GM21619 (cell line): ENCODE data around the gene GFRA1.

Experiments used
- ATAC-seq: cut with Tn5 transposase; IDR thresholded peaks from one replicate; pipeline ENCODE4 v1.9.1; 2021; ENCODE audit not compliant: unreplicated experiment

Gene GFRA1

GRCh38 chr10:116245156-116245555 is 27.9 kb downstream of the GFRA1 start:
- no peak for ATAC-seq

- ATAC-seq, result no peak
Measured at GRCh38 chr10:116241642-116242410, 31.2 kb downstream of the GFRA1 start.

- ATAC-seq, result no peak
Measured at GRCh38 chr10:116241085-116241484, 31.9 kb downstream of the GFRA1 start.

GRCh38 chr10:116240157-116240950 is 32.7 kb downstream of the GFRA1 start:
- ATAC-seq, result no peak

- ATAC-seq, result no peak
Measured at GRCh38 chr10:116239229-116239628, 33.8 kb downstream of the GFRA1 start.

GRCh38 chr10:116237970-116238369 is 35.0 kb downstream of the GFRA1 start:
- ATAC-seq, result no peak

GRCh38 chr10:116237260-116237659 is 35.7 kb downstream of the GFRA1 start:
- ATAC-seq, result no peak

- no peak for ATAC-seq
Measured at GRCh38 chr10:116233230-116233629, 39.8 kb downstream of the GFRA1 start.

- ATAC-seq, result no peak
Measured at GRCh38 chr10:116232613-116233012, 40.4 kb downstream of the GFRA1 start.

- ATAC-seq, result no peak
Measured at GRCh38 chr10:116226766-116227165, 46.2 kb downstream of the GFRA1 start.

GRCh38 chr10:116226053-116226452 is 47.0 kb downstream of the GFRA1 start:
- no peak for ATAC-seq

GRCh38 chr10:116223289-116223688 is 49.7 kb downstream of the GFRA1 start:
- ATAC-seq, result no peak

- no peak for ATAC-seq
Measured at GRCh38 chr10:116221053-116221452, 52.0 kb downstream of the GFRA1 start.

- no peak for ATAC-seq
Measured at GRCh38 chr10:116216676-116217075, 56.3 kb downstream of the GFRA1 start.

GRCh38 chr10:116215651-116216050 is 57.4 kb downstream of the GFRA1 start:
- no peak for ATAC-seq

- ATAC-seq, result no peak
Measured at GRCh38 chr10:116211682-116212081, 61.3 kb downstream of the GFRA1 start.

- ATAC-seq, result no peak
Measured at GRCh38 chr10:116210588-116211346, 62.2 kb downstream of the GFRA1 start.

GRCh38 chr10:116209781-116210180 is 63.2 kb downstream of the GFRA1 start:
- no peak for ATAC-seq

- ATAC-seq, result no peak
Measured at GRCh38 chr10:116208956-116209567, 63.9 kb downstream of the GFRA1 start.

GRCh38 chr10:116207690-116208089 is 65.3 kb downstream of the GFRA1 start:
- ATAC-seq, result no peak

GRCh38 chr10:116203661-116204060 is 69.3 kb downstream of the GFRA1 start:
- no peak for ATAC-seq
